Measurements from ENCODE around the gene C2orf72.
"Not testable (repeated sequence)": the region's sequence is repeated elsewhere in the genome, so short reads cannot be mapped to it uniquely, and the experiment has no call there.

C2orf72 gene

GRCh38 chr2:231003186-231003585, 34.1 kb upstream of the C2orf72 start:
- DNase-seq (ENCODE audit: low read depth), result no peak
- H3K4me3 ChIP-seq (ENCODE audit: low read depth, low read length), result no peak overlapping the region
- no peak for TF ChIP-seq CTCF (IDR thresholded peaks at IDR 0.05; ENCODE audit: insufficient read depth, low read depth, low read length, missing control alignments)

GRCh38 chr2:231004930-231005329, 32.4 kb upstream of the C2orf72 start:
- DNase-seq (ENCODE audit: low read depth); H3K4me3 ChIP-seq (ENCODE audit: low read depth, low read length): not testable (repeated sequence)

- no peak overlapping the region for H3K4me3 ChIP-seq (ENCODE audit: low read depth, low read length)
- TF ChIP-seq CTCF (IDR thresholded peaks at IDR 0.05; ENCODE audit: insufficient read depth, low read depth, low read length, missing control alignments), result no peak
Observed at GRCh38 chr2:231007286-231008098, 29.8 kb upstream of the C2orf72 start.

GRCh38 chr2:231008131-231008530, 29.2 kb upstream of the C2orf72 start:
- no peak for DNase-seq (ENCODE audit: low read depth)
- no peak overlapping the region for H3K4me3 ChIP-seq (ENCODE audit: low read depth, low read length)
- no peak for TF ChIP-seq CTCF (IDR thresholded peaks at IDR 0.05; ENCODE audit: insufficient read depth, low read depth, low read length, missing control alignments)

More at GRCh38 chr2:231007286-231008098, 29.8 kb upstream of the C2orf72 start:
- no peak for DNase-seq (ENCODE audit: low read depth)

- no peak for DNase-seq (ENCODE audit: low read depth)
- TF ChIP-seq CTCF (IDR thresholded peaks at IDR 0.05; ENCODE audit: insufficient read depth, low read depth, low read length, missing control alignments), result no peak
- no peak overlapping the region for H3K4me3 ChIP-seq (ENCODE audit: low read depth, low read length)
Observed at GRCh38 chr2:231009236-231009919, 27.9 kb upstream of the C2orf72 start.

GRCh38 chr2:231010201-231010730, 27.1 kb upstream of the C2orf72 start:
- no peak for DNase-seq (ENCODE audit: low read depth)
- TF ChIP-seq CTCF (IDR thresholded peaks at IDR 0.05; ENCODE audit: insufficient read depth, low read depth, low read length, missing control alignments), result no peak
- H3K4me3 ChIP-seq (ENCODE audit: low read depth, low read length), result no peak overlapping the region

GRCh38 chr2:231011526-231011925, 25.8 kb upstream of the C2orf72 start:
- H3K4me3 ChIP-seq (ENCODE audit: low read depth, low read length), result no peak overlapping the region
- TF ChIP-seq CTCF (IDR thresholded peaks at IDR 0.05; ENCODE audit: insufficient read depth, low read depth, low read length, missing control alignments), result no peak
- no peak for DNase-seq (ENCODE audit: low read depth)

All from GM12865 (cell line).